Breast epithelium (tissue), 4 donors: ENCODE results near the gene SNRNP25. TPM values are rescaled to one million over a fixed set of nuclear protein-coding genes. Genes with fewer than 3 reads are reported as not detected.
A peak's percentile ranks its signal among the peaks of the same experiment; 100 is the strongest.

Experiments used
- DNase-seq, 2 donors: peaks; one replicate each; pipeline ENCODE4 v3.0.0-alpha.2; 2019; ENCODE audit warnings: low spot score in 2 of 2
- H3K27ac ChIP-seq, 2 donors: fragments of 200-600 bp; sonication (generic) in 1 of 2; one replicate each; pipeline ENCODE4 v1.5.1; 2016 to 2019; ENCODE audit warnings: mild to moderate bottlenecking in 1 of 2
- H3K27me3 ChIP-seq, 2 donors: fragments of 200-600 bp; sonication (generic) in 1 of 2; one replicate each; pipeline versions ENCODE4 v1.5.1 to v1.6.0; 2017 to 2019; ENCODE audit warnings: control low read depth in 1 of 2, mild to moderate bottlenecking in 1 of 2
- H3K36me3 ChIP-seq: fragments of 200-600 bp; one replicate; pipeline ENCODE4 v1.5.1; 2019
- H3K4me1 ChIP-seq, 2 donors: fragments of 200-600 bp; sonication (generic); one replicate each; pipeline ENCODE4 v1.5.1; 2016 to 2019; ENCODE audit warnings: control low read depth in 1 of 2
- H3K4me3 ChIP-seq, 3 donors: fragments of 200-600 bp; sonication (generic); 1 replicate in 2 of 3; 2 replicates in 1 of 3; pipeline ENCODE4 v1.5.1; 2016 to 2019; ENCODE audit warnings: mild to moderate bottlenecking in 3 of 3, moderate library complexity in 2 of 3
- H3K9me3 ChIP-seq, 2 donors: fragments of 200-600 bp; sonication (generic) in 1 of 2; one replicate each; pipeline ENCODE4 v1.5.1; 2016 to 2019; ENCODE audit warnings: control low read depth in 1 of 2
- POLR2A ChIP-seq: fragments of 450-650 bp; IDR thresholded peaks from one replicate; pipeline ENCODE4 v1.6.1; 2016; ENCODE audit warnings: antibody characterized with exemption, mild to moderate bottlenecking, moderate library complexity
- POLR2AphosphoS5 ChIP-seq, 3 donors: sonication (generic); formaldehyde crosslinking; IDR thresholded peaks; one replicate each; pipeline ENCODE4 v1.6.1; 2017; ENCODE audit warnings: antibody characterized with exemption in 3 of 3
- intact Hi-C: fragments of 100-400 bp; cut with DNase I; formaldehyde crosslinking; loops from one replicate; pipeline ENCODE4 v1.15.1; 2023; ENCODE audit warnings: low total_unique reads
- total RNA-seq, 3 donors: library from RNA; depleted of rRNA; stranded (reverse); fragments of >200 nt; gene quantifications; one replicate each; pipeline ENCODE4 v1.1.0, GENCODE V29; 2016
- TF ChIP-seq, protein P1 (sequence below), 3 donors: fragments of 450-650 bp; IDR thresholded peaks; one replicate each; pipeline ENCODE4 v1.5.1; 2016 to 2017; ENCODE audit warnings: antibody characterized with exemption in 3 of 3, mild to moderate bottlenecking in 3 of 3, moderate library complexity in 3 of 3

The SNRNP25 gene
- total RNA-seq, 3 donors from 2014 or later: 17.4 to 23.9 (median 17.9) TPM

DNA sequence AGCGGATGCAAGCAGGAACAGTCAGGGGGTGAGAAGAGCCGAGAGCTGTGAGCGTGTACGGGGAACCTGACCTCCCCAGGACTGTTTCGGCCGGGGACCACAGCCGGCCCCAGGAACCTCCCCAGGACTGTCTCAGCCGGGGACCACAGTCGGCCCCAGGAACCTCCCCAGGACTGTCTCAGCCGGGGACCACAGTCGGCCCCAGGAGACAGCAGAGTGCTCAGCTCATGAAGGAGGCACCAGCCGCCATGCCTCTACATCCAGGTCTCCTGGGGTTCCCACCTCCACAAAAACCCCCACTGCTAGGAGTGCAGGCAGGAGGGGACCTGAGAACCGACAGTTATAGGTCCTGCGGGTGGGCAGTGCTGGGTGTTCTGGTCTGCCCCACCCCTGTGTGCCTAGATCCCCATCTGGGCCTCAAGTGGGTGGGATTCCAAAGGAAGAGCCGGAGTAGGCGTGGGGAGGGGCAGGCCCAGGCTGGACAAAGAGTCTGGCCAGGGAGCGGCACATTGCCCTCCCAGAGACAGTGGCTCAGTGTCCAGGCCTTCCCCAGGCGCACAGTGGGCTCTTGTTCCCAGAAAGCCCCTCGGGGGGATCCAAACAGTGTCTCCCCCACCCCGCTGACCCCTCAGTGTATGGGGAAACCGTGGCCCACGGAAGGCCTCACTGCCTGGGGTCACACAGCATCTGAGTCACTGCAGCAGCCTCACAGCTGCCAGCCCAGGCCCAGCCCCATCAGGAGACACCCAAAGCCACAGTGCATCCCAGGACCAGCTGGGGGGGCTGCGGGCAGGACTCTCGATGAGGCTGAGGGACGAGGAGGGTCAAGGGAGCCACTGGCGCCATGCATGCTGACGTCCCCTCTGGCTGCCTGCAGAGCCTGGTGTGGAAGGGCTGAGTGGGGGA lies 14.5 kb downstream of the SNRNP25 start:
- DNase-seq: no peak
- no peak overlapping the region for H3K4me3 ChIP-seq

DNA sequence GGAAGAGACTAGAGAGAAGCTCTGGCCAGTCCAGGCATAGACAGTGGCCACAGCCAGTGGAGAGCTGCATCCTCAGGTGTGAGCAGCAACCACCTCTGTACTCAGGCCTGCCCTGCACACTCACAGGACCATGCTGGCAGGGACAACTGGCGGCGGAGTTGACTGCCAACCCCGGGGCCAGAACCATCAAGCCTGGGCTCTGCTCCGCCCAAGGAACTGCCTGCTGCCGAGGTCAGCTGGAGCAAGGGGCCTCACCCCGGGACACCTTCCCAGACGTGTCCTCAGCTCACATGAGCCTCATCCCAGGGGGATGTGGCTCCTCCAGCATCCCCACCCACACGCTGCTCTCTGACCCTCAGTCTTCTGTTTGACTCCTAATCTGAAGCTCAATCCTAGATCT lies 15.6 kb downstream of the SNRNP25 start:
- intact Hi-C loops: no loop called here
- Histone ChIP-seq H3K27me3 (no peaks in the 10 kb centered on the region), H3K36me3 (no peaks in the 10 kb centered on the region), H3K4me3 (no peak overlapping the region), H3K27ac (peak overlapping the region; percentile 95 to 96), H3K4me1 (peaks cover 28 to 44% of the 10 kb centered on the region in 2 donors), H3K9me3 (no peaks in the 10 kb centered on the region)
- TF ChIP-seq, protein P1, sequence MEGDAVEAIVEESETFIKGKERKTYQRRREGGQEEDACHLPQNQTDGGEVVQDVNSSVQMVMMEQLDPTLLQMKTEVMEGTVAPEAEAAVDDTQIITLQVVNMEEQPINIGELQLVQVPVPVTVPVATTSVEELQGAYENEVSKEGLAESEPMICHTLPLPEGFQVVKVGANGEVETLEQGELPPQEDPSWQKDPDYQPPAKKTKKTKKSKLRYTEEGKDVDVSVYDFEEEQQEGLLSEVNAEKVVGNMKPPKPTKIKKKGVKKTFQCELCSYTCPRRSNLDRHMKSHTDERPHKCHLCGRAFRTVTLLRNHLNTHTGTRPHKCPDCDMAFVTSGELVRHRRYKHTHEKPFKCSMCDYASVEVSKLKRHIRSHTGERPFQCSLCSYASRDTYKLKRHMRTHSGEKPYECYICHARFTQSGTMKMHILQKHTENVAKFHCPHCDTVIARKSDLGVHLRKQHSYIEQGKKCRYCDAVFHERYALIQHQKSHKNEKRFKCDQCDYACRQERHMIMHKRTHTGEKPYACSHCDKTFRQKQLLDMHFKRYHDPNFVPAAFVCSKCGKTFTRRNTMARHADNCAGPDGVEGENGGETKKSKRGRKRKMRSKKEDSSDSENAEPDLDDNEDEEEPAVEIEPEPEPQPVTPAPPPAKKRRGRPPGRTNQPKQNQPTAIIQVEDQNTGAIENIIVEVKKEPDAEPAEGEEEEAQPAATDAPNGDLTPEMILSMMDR (IDR thresholded peaks at IDR 0.05): no peak
- TF ChIP-seq POLR2AphosphoS5 (IDR thresholded peaks at IDR 0.05): no peak
- no peak for TF ChIP-seq POLR2A
- no peak for DNase-seq

More for the DNA sequence above, 14.5 kb downstream of the SNRNP25 start:
- TF ChIP-seq POLR2A (no peak), POLR2AphosphoS5 (IDR thresholded peaks at IDR 0.05) (no peak)
- TF ChIP-seq, protein P1 (IDR thresholded peaks at IDR 0.05): no peak
- H3K27me3 ChIP-seq: no peaks in the 10 kb centered on the region
- H3K27ac ChIP-seq: peak overlapping the region in 1 of 2 donors; percentile 95
- H3K4me1 ChIP-seq: peaks cover 28 to 43% of the 10 kb centered on the region in 2 donors
- no peaks in the 10 kb centered on the region for H3K9me3 ChIP-seq
- intact Hi-C loops: no loop called here
- H3K36me3 ChIP-seq: no peaks in the 10 kb centered on the region

DNA sequence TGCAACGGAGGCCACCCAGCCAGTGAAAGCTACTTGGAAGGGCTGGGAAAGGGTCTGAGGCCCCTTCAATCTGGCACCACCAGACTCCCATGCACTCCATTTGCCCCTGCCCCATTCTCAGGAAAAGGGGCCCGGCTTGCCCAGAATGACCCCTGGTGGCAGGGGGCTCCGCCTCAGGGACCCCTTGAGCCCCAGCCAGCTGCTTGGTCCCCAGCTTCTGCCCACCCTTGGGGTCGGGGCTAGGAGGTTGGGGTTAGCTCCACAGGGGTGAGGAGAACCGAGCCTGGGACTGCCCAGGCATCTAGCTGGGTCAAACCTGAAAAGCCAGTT lies 17.5 kb downstream of the SNRNP25 start:
- DNase-seq: no peak
- Histone ChIP-seq H3K4me3 (peak overlapping the region; percentile 72 to 95 (median 74)), H3K36me3 (no peaks in the 10 kb centered on the region), H3K27me3 (no peaks in the 10 kb centered on the region), H3K27ac (peak overlapping the region; percentile 95 to 96), H3K9me3 (no peaks in the 10 kb centered on the region), H3K4me1 (peaks cover 34 to 47% of the 10 kb centered on the region in 2 donors)
- no peak for TF ChIP-seq POLR2A
- TF ChIP-seq POLR2AphosphoS5 (IDR thresholded peaks at IDR 0.05): no peak
- TF ChIP-seq, protein P1 (IDR thresholded peaks at IDR 0.05): no peak
- intact Hi-C loops: no loop called here

DNA sequence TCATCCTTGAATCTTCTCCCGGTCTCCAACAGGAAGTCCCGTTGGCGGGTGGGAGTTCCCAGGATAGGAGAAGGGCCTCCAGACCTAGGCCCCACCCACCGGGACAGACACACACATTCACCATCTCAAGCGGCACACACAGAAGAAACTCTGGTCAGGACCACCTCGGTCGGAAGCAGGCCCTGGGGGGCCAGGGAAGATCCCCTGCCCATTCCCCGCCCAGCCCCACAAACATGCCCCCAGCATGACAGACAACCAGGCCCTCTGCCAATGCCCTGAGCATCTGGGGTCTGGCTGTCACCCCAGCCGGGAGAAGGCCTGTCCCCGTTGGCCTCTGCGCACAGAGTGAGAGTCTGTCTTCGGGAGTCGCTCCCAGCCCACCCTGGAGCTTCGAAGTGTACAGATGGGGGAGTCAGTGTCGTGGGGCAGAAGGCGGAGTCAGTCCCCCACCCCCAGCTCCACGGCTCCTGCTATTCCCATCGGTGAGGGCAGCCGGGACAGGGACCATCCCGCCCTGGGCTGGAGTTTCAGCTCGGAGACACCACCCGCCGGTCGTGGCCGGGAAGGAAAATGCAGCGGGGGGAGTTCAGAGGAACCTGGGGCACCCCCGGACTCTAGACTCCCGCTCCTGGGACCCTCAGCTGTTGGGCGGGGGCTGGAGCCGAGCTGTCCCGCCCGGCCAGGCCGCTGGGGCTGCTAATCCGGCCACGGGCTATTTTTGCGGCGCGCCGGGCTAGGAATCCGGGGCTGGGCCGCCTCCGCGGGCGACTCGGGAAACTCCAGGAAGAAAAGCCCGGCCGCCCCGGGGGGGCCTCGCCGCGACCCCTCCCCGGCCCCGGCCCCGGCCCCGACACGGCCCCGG lies 18.1 kb downstream of the SNRNP25 start:
- H3K9me3 ChIP-seq: no peaks in the 10 kb centered on the region
- intact Hi-C loops: no loop called here
- H3K36me3 ChIP-seq: no peaks in the 10 kb centered on the region
- peak overlapping the region; percentile 95 to 96 for H3K27ac ChIP-seq
- H3K4me1 ChIP-seq: peaks cover 37 to 53% of the 10 kb centered on the region in 2 donors
- no peaks in the 10 kb centered on the region for H3K27me3 ChIP-seq
- peak overlapping the region; percentile 72 to 95 (median 74) for H3K4me3 ChIP-seq
- peak; percentile 23 to 85 (median 34) for TF ChIP-seq POLR2AphosphoS5 (IDR thresholded peaks at IDR 0.05)
- TF ChIP-seq POLR2A: peak; percentile 63
- TF ChIP-seq, protein P1 (IDR thresholded peaks at IDR 0.05): peak in 1 of 3 donors; percentile 45
- peak; percentile 90 to 97 for DNase-seq
